GM08714 (cell line): Measurements from ENCODE around the gene SEMA3D.

Experiments
- H3K4me3 ChIP-seq: fragments of 200-500 bp; sonication (Bioruptor generic); 2 replicates; pipeline ENCODE4 v1.5.1; 2014; ENCODE audit warnings: mild to moderate bottlenecking, low read length, inconsistent platforms
- ZNF274 ChIP-seq: IDR thresholded peaks from 2 replicates; pipeline ENCODE4 v1.6.1; 2012; ENCODE audit warnings: mild to moderate bottlenecking, low read depth, low read length

The SEMA3D gene

GRCh38 chr7:85204496-85204895, 17.6 kb upstream of the SEMA3D start:
- H3K4me3 ChIP-seq, result no peak overlapping the region
- TF ChIP-seq ZNF274, result no peak

- TF ChIP-seq ZNF274, result no peak
- no peak overlapping the region for H3K4me3 ChIP-seq
Observed at GRCh38 chr7:85204061-85204460, 17.2 kb upstream of the SEMA3D start.

- no peak for TF ChIP-seq ZNF274
Observed at GRCh38 chr7:85201209-85201608, 14.4 kb upstream of the SEMA3D start.

DNA sequence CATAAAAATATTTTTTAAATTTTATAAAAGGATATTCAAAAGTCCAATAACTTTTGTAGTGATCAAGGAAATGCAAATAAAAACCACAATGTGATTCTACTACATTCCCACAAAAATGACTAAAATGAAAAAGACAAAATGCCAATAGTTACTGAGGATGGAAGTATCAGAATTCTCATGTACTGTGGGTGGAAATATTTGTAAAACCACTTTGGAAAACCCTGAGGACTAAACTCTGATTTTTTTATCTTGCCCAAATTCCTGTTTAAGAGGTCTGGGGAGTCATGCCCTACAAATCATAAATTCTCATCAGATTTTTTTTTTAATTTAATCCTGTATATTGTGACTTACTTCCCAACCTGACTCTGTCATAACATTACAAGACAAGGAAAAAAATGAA, 9.8 kb upstream of the SEMA3D start:
- no peak for TF ChIP-seq ZNF274
- H3K4me3 ChIP-seq, result no peak overlapping the region

More at GRCh38 chr7:85201209-85201608, 14.4 kb upstream of the SEMA3D start:
- H3K4me3 ChIP-seq, result no peak overlapping the region

DNA sequence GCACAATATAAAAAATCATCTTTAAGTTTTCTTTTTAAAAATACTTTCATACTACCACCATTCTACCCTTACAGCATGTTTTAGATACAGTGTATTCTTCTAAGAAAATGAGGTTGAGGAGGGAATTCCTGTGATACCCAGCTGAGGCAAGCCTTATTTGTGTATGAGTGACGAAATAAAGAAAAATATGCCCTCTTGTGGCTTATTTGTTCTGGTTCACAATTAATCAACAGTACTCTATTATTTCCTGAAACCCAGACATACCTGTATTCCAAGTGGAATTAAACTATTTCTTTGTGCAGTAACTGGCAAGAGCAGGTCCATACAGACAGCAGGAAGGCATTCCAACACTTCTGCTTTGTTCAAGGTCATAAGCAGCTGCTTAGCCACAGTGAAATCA, 4.5 kb upstream of the SEMA3D start:
- no peak overlapping the region for H3K4me3 ChIP-seq
- no peak for TF ChIP-seq ZNF274

- H3K4me3 ChIP-seq, result peak overlapping the region; percentile 33
- TF ChIP-seq ZNF274, result no peak
Observed at GRCh38 chr7:85186083-85186520, 754 bp downstream of the SEMA3D start.

- peak overlapping the region; percentile 33 for H3K4me3 ChIP-seq
Observed at GRCh38 chr7:85185424-85186082, 1.3 kb downstream of the SEMA3D start.

GRCh38 chr7:85184599-85185423, 2.0 kb downstream of the SEMA3D start:
- H3K4me3 ChIP-seq, result no peak overlapping the region
- no peak for TF ChIP-seq ZNF274

More at GRCh38 chr7:85185424-85186082, 1.3 kb downstream of the SEMA3D start:
- TF ChIP-seq ZNF274, result no peak

DNA sequence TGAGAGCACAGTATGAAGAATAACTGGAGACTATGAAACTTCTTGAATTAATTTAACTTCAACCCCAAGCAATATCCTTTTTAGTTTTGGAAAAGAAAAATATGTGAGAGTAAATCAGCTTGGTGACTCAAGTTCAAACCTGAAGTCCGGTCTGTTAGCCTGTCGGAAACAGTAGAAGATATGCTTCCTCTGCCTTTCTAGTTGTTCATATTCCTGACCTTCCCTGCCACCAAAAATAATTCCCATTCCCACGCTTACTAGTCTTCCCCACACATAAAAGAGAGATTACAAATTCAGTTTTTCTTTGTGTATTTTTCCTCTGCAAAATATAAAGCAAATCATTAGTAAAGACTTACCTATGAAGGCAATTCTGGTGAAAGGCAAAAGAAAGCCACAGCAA, 3.6 kb downstream of the SEMA3D start:
- no peak overlapping the region for H3K4me3 ChIP-seq
- TF ChIP-seq ZNF274, result no peak

- H3K4me3 ChIP-seq, result no peak overlapping the region
- no peak for TF ChIP-seq ZNF274
Observed at GRCh38 chr7:85178531-85179298, 8.1 kb downstream of the SEMA3D start.

DNA sequence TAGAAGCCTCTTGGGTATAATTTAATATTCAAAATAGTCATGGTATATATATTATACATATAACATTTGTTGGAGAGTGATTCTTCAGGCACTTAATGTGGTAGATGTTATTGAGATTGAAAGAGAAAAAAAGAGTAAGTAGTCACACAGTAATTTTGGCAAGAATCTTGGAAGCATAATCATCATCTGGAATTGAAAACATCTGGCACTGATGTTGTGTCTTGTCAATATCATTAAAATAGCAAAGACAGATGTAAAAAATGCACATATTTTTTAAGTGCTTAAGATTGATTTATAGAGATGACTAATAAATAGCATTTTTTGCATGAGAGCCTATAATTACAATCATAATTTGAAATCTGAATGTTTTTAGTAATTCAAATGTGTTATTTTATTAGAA, 9.5 kb downstream of the SEMA3D start:
- no peak overlapping the region for H3K4me3 ChIP-seq
- no peak for TF ChIP-seq ZNF274

DNA sequence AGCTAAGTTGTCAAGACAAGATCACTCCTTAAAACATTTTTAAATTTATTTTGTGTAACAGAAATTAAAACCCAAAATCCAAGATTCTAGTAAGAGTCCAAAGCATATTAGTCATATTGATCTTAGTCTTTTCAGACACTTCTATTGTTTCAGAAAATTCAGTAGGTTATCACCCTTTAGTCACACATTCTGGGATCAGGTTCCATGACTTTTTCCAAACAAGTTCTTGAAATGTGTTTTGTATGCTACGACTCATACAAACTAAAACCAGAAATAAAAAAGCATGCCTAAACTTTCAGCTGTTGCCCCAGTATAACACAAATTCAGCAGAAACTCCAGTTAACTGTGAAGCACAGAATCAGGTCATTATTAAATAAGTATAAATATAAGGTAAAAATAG, 10.7 kb downstream of the SEMA3D start:
- no peak overlapping the region for H3K4me3 ChIP-seq
- TF ChIP-seq ZNF274, result no peak

DNA sequence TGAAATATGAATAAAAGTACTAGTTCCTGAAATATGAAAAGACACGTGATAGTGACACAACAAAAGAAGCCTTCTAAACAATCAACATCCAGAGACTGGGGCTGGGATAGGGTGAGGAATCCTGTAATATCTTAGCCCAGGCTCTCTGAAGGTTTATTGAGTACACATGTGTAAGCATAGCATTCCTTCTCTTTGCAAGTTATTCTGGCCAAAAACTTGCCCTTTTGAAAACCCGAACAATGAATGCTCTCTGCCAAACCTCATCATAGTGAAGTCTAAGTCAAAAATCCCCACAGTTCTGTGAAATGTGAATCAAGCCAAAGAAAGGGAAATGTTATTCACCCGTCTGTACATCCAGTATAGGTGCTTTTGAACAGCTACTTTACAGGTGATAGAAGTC, 11.6 kb downstream of the SEMA3D start:
- TF ChIP-seq ZNF274, result no peak
- H3K4me3 ChIP-seq, result no peak overlapping the region

- no peak overlapping the region for H3K4me3 ChIP-seq
- TF ChIP-seq ZNF274, result no peak
Observed at GRCh38 chr7:85172530-85172941, 14.3 kb downstream of the SEMA3D start.
